HFF-Myc (cell line): ENCODE measurements around the gene MYO9A.
"Not testable (repeated sequence)": the region's sequence is repeated elsewhere in the genome, so short reads cannot be mapped to it uniquely, and the experiment has no call there.

Source experiments
- DNase-seq: peaks from one replicate; pipeline ENCODE4 v3.0.0-alpha.2; 2011; ENCODE audit warnings: low read depth; ENCODE audit errors: extremely low read depth
- H3K4me3 ChIP-seq: replicated peaks from 2 replicates; pipeline ENCODE4 v1.5.1; 2011; ENCODE audit warnings: low read depth, mild to moderate bottlenecking, control low read depth, low read length
- CTCF ChIP-seq: IDR thresholded peaks from 2 replicates; pipeline ENCODE4 v1.5.1; 2012; ENCODE audit warnings: mild to moderate bottlenecking, low read depth, low read length, control low read depth; ENCODE audit errors: missing control alignments

MYO9A gene

DNA sequence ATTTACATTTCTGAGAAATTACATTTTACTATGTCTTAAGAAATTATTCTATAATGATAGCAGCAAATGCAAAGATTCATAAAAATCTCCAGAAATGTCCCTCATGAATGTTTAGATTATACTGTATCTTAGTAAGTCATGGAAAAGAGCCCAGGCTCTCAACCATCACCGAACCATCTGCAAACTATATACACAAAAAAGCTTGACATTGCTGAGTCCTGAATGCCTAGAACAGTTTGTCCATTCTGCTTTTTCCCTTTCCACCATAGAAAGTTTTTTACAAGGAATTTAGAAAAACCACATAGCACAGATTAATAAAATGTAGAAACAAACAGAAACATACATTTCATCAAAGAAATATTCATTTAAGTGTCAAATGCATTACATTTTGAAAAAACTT, 83.6 kb downstream of the MYO9A start:
- no peak overlapping the region for H3K4me3 ChIP-seq
- no peak for DNase-seq
- no peak for TF ChIP-seq CTCF

GRCh38 chr15:72033711-72034110, 84.2 kb downstream of the MYO9A start:
- no peak for TF ChIP-seq CTCF
- no peak for DNase-seq
- no peak overlapping the region for H3K4me3 ChIP-seq

DNA sequence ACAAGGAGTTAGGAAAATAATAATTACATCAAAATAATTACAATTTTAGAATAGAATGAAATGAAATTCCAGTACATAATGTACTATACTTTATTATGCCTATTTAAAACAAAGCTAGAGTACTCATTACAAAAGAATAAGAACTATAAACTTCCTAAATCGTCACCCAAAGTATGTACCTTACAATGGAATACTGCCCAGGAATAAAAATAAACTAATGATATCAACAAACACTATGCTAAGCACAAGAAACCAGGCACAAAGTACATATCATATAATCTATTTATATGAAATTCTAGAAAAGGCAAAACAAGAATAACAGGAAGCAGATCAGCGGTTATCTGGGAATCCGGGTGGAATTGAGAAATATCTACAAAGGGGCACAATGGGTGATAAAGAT, 84.7 kb downstream of the MYO9A start:
- no peak for DNase-seq
- H3K4me3 ChIP-seq = no peak overlapping the region
- TF ChIP-seq CTCF = no peak

- H3K4me3 ChIP-seq = no peak overlapping the region
- no peak for TF ChIP-seq CTCF
- no peak for DNase-seq
Observed at GRCh38 chr15:72021604-72022003, 96.3 kb downstream of the MYO9A start.

DNA sequence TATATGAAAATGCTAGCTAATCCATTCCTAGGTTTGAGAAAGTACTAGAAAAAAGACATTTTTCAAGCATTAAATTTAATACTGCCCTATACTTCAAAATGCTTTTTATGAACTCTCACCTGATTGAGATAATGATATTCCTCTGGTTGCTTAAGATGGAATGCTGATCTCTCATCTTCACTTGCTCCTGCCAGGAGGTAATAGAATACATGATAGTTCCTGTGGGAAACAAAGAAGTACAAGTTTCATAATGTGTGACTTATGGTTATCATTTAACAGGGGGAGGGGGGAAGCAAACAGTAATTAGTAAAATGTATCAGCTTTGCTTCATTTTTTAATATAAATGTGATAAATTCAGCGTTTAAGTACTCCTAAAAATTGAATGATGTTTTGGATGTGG, 97.2 kb downstream of the MYO9A start:
- TF ChIP-seq CTCF = no peak
- no peak overlapping the region for H3K4me3 ChIP-seq

GRCh38 chr15:72014555-72014954, 103.4 kb downstream of the MYO9A start:
- not testable (repeated sequence) for H3K4me3 ChIP-seq

More for the DNA sequence above, 97.2 kb downstream of the MYO9A start:
- no peak for DNase-seq

DNA sequence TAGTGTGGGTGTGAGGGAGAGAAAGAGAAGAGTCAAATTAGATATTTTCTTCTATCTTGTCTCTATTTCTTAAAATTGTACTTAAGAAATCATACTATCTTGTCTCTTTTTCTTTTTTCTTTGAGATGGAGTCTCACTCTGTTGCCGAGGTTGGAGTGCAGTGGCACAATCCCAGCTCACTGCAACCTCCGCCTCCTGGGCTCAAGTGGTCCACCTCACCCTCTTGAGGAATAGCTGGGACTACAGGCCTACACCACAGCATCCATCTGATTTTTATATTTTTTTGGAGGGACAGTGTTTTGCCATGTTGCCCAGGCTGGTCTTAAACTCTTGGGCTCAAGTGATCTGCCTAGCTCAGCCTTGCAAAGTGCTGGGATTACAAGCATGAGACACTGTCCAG, 104.2 kb downstream of the MYO9A start:
- no peak for TF ChIP-seq CTCF
- DNase-seq = no peak

More at GRCh38 chr15:72014555-72014954, 103.4 kb downstream of the MYO9A start:
- DNase-seq = not testable (repeated sequence)

More for the DNA sequence above, 104.2 kb downstream of the MYO9A start:
- H3K4me3 ChIP-seq = no peak overlapping the region
